Stimulated activated naive CD8-positive, alpha-beta T cell treated with anti-CD3 and anti-CD28 coated beads, Interleukin-15, amount 100 ng/mL, for 72 hours (primary cell): ENCODE measurements around the gene CACNA1D.
"Not testable (repeated sequence)": the region's sequence is repeated elsewhere in the genome, so short reads cannot be mapped to it uniquely, and the experiment has no call there.

Source experiments
- ATAC-seq: fragments of 150-1000 bp; cut with Tn5 transposase; 2 replicates; pipeline ENCODE4 v1.10.0; 2021; ENCODE audit warnings: mild to moderate bottlenecking, moderate library complexity
- DNase-seq, 2 donors: peaks; one replicate each; pipeline ENCODE4 v3.0.0; 2021 to 2022
- H3K27ac Mint-ChIP-seq, 2 donors: one replicate each; pipeline ENCODE4 v1.8.0; 2022; ENCODE audit warnings: mild to moderate bottlenecking in 2 of 2, mixed read lengths in 2 of 2, moderate library complexity in 2 of 2
- H3K27me3 Mint-ChIP-seq: one replicate; pipeline ENCODE4 v1.8.0; 2022; ENCODE audit warnings: mixed read lengths
- H3K4me1 Mint-ChIP-seq: one replicate; pipeline ENCODE4 v1.8.0; 2022; ENCODE audit warnings: mild to moderate bottlenecking, mixed read lengths
- H3K4me3 Mint-ChIP-seq, 2 donors: one replicate each; pipeline ENCODE4 v1.8.0; 2022; ENCODE audit warnings: mild to moderate bottlenecking in 2 of 2, mixed read lengths in 2 of 2, moderate library complexity in 1 of 2
- H3K9me3 Mint-ChIP-seq, 2 donors: one replicate each; pipeline ENCODE4 v1.8.0; 2022; ENCODE audit warnings: mixed read lengths in 2 of 2

The CACNA1D gene

GRCh38 chr3:53570081-53570480 is 75.7 kb downstream of the CACNA1D start:
- Mint-ChIP-seq H3K4me3 (no peak overlapping the region), H3K27me3 (peaks cover 28% of the 10 kb centered on the region), H3K4me1 (no peaks in the 10 kb centered on the region), H3K27ac (no peak overlapping the region), H3K9me3 (no peaks in the 10 kb centered on the region)
- ATAC-seq (no peak), DNase-seq (no peak)

GRCh38 chr3:53570709-53571108 is 76.3 kb downstream of the CACNA1D start:
- H3K4me1 Mint-ChIP-seq: no peaks in the 10 kb centered on the region
- DNase-seq (no peak), ATAC-seq (no peak)
- no peak overlapping the region for H3K4me3 Mint-ChIP-seq
- peaks cover 31% of the 10 kb centered on the region for H3K27me3 Mint-ChIP-seq
- no peaks in the 10 kb centered on the region for H3K9me3 Mint-ChIP-seq
- no peak overlapping the region for H3K27ac Mint-ChIP-seq

GRCh38 chr3:53571264-53571663 is 76.9 kb downstream of the CACNA1D start:
- Mint-ChIP-seq H3K27ac (no peak overlapping the region), H3K4me1 (no peaks in the 10 kb centered on the region), H3K4me3 (no peak overlapping the region), H3K9me3 (no peaks in the 10 kb centered on the region), H3K27me3 (peaks cover 26% of the 10 kb centered on the region)
- ATAC-seq (no peak), DNase-seq (no peak)

GRCh38 chr3:53572184-53572583 is 77.8 kb downstream of the CACNA1D start:
- not testable (repeated sequence) for H3K4me1 Mint-ChIP-seq, H3K27ac Mint-ChIP-seq, DNase-seq, H3K4me3 Mint-ChIP-seq, ATAC-seq, H3K9me3 Mint-ChIP-seq
- peaks cover 21% of the 10 kb centered on the region for H3K27me3 Mint-ChIP-seq

GRCh38 chr3:53577506-53577905 is 83.1 kb downstream of the CACNA1D start:
- no peak overlapping the region for H3K4me3 Mint-ChIP-seq
- H3K27ac Mint-ChIP-seq: peak overlapping the region in 1 of 2 donors; percentile 31
- H3K4me1 Mint-ChIP-seq: no peaks in the 10 kb centered on the region
- ATAC-seq: no peak
- peaks cover 8% of the 10 kb centered on the region for H3K27me3 Mint-ChIP-seq
- no peak for DNase-seq
- H3K9me3 Mint-ChIP-seq: no peaks in the 10 kb centered on the region

GRCh38 chr3:53579636-53580035 is 85.2 kb downstream of the CACNA1D start:
- ATAC-seq (no peak), DNase-seq (no peak)
- Mint-ChIP-seq H3K4me1 (no peaks in the 10 kb centered on the region), H3K4me3 (no peak overlapping the region), H3K9me3 (no peaks in the 10 kb centered on the region), H3K27ac (no peak overlapping the region), H3K27me3 (peaks cover 8% of the 10 kb centered on the region)

GRCh38 chr3:53581671-53582070 is 87.3 kb downstream of the CACNA1D start:
- DNase-seq: no peak
- Mint-ChIP-seq H3K4me1 (no peaks in the 10 kb centered on the region), H3K9me3 (no peaks in the 10 kb centered on the region), H3K27me3 (no peaks in the 10 kb centered on the region), H3K4me3 (no peak overlapping the region), H3K27ac (no peak overlapping the region)
- ATAC-seq: peak; percentile 71

GRCh38 chr3:53583161-53583690 is 88.8 kb downstream of the CACNA1D start:
- ATAC-seq: no peak
- Mint-ChIP-seq H3K27ac (peak overlapping the region in 1 of 2 donors; percentile 27), H3K9me3 (no peaks in the 10 kb centered on the region), H3K4me1 (no peaks in the 10 kb centered on the region), H3K4me3 (no peak overlapping the region), H3K27me3 (no peaks in the 10 kb centered on the region)
- DNase-seq: no peak

GRCh38 chr3:53585049-53585448 is 90.6 kb downstream of the CACNA1D start:
- no peak for ATAC-seq
- H3K4me1 Mint-ChIP-seq: no peaks in the 10 kb centered on the region

GRCh38 chr3:53585627-53586026 is 91.2 kb downstream of the CACNA1D start:
- Mint-ChIP-seq H3K4me1 (no peaks in the 10 kb centered on the region), H3K27me3 (no peaks in the 10 kb centered on the region), H3K27ac (peak overlapping the region in 1 of 2 donors; percentile 9), H3K4me3 (no peak overlapping the region), H3K9me3 (no peaks in the 10 kb centered on the region)
- no peak for ATAC-seq
- DNase-seq: no peak

More at GRCh38 chr3:53585049-53585448, 90.6 kb downstream of the CACNA1D start:
- Mint-ChIP-seq H3K27me3 (no peaks in the 10 kb centered on the region), H3K9me3 (no peaks in the 10 kb centered on the region), H3K4me3 (no peak overlapping the region), H3K27ac (no peak overlapping the region)
- DNase-seq: no peak

- Mint-ChIP-seq H3K27me3 (no peaks in the 10 kb centered on the region), H3K4me1 (no peaks in the 10 kb centered on the region), H3K4me3 (no peak overlapping the region), H3K27ac (no peak overlapping the region), H3K9me3 (no peaks in the 10 kb centered on the region)
- ATAC-seq (no peak), DNase-seq (no peak)
Measured at GRCh38 chr3:53588122-53588521, 93.7 kb downstream of the CACNA1D start.

GRCh38 chr3:53589201-53589600 is 94.8 kb downstream of the CACNA1D start:
- ATAC-seq: no peak
- Mint-ChIP-seq H3K9me3 (no peaks in the 10 kb centered on the region), H3K27me3 (no peaks in the 10 kb centered on the region), H3K4me1 (no peaks in the 10 kb centered on the region), H3K4me3 (no peak overlapping the region), H3K27ac (no peak overlapping the region)
- no peak for DNase-seq

GRCh38 chr3:53589806-53590205 is 95.4 kb downstream of the CACNA1D start:
- Mint-ChIP-seq H3K27ac (no peak overlapping the region), H3K4me1 (no peaks in the 10 kb centered on the region), H3K9me3 (no peaks in the 10 kb centered on the region), H3K4me3 (no peak overlapping the region), H3K27me3 (no peaks in the 10 kb centered on the region)
- no peak for ATAC-seq
- no peak for DNase-seq

- H3K27ac Mint-ChIP-seq: no peak overlapping the region
Measured at GRCh38 chr3:53590606-53591005, 96.2 kb downstream of the CACNA1D start.

GRCh38 chr3:53591646-53592045 is 97.2 kb downstream of the CACNA1D start:
- ATAC-seq: no peak
- DNase-seq: no peak
- no peaks in the 10 kb centered on the region for H3K9me3 Mint-ChIP-seq
- H3K27ac Mint-ChIP-seq: no peak overlapping the region
- H3K4me1 Mint-ChIP-seq: no peaks in the 10 kb centered on the region
- no peak overlapping the region for H3K4me3 Mint-ChIP-seq
- H3K27me3 Mint-ChIP-seq: no peaks in the 10 kb centered on the region

More at GRCh38 chr3:53590606-53591005, 96.2 kb downstream of the CACNA1D start:
- Mint-ChIP-seq H3K9me3 (no peaks in the 10 kb centered on the region), H3K4me3 (no peak overlapping the region), H3K4me1 (no peaks in the 10 kb centered on the region), H3K27me3 (no peaks in the 10 kb centered on the region)
- DNase-seq (no peak), ATAC-seq (no peak)

- H3K4me3 Mint-ChIP-seq: no peak overlapping the region
- ATAC-seq (no peak), DNase-seq (no peak)
- H3K27ac Mint-ChIP-seq: no peak overlapping the region
- H3K4me1 Mint-ChIP-seq: peaks cover 7% of the 10 kb centered on the region
- H3K27me3 Mint-ChIP-seq: no peaks in the 10 kb centered on the region
- H3K9me3 Mint-ChIP-seq: no peaks in the 10 kb centered on the region
Measured at GRCh38 chr3:53592862-53593261, 98.5 kb downstream of the CACNA1D start.

GRCh38 chr3:53593611-53594010 is 99.2 kb downstream of the CACNA1D start:
- Mint-ChIP-seq H3K27me3 (no peaks in the 10 kb centered on the region), H3K4me3 (no peak overlapping the region), H3K9me3 (no peaks in the 10 kb centered on the region), H3K4me1 (peaks cover 8% of the 10 kb centered on the region), H3K27ac (peak overlapping the region in 1 of 2 donors; percentile 54)
- no peak for DNase-seq
- ATAC-seq: no peak
